Measurements from ENCODE around the gene PHKG1. TPM values are rescaled to one million over a fixed set of nuclear protein-coding genes. Genes with fewer than 3 reads are reported as not detected.

PHKG1 gene
- total RNA-seq, 1 donor from 2014 or later: 3.4 TPM

DNA sequence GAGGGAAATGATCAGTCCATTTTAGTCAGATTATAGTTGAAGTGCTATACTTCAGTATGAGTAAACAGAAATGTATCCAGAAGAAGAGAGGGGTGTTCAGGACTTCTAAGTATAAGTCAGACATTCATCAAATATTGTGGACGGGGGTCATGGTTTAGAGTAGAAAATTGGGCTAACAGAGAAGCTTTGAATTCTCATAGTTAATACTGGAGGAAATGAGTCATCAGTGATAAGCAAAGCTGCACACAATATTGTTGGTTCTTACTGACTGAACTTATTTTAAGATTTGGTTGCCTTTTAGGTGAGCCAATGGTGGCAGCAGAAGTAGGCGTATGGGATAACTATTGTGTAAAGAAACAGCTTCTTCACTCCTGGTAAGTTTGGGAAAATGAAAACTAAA, 30.4 kb downstream of the PHKG1 start:
- POLR2A ChIA-PET: interaction anchor here (1.0 kb wide), 1 partner anchor 11 kb away, joined by 4 read pairs; the partner anchor contains the start of genes CCT6A and PSPH
- ATAC-seq (ENCODE audit: low read depth) (no peak), DNase-seq (no peak)
- Mint-ChIP-seq H3K36me3 (ENCODE audit: low read depth) (peaks cover 68% of the 10 kb centered on the region), H3K27me3 (no peaks in the 10 kb centered on the region), H3K4me1 (peaks cover 32% of the 10 kb centered on the region), H3K27ac (peak overlapping the region; percentile 33), H3K4me3 (peak overlapping the region; percentile 24), H3K9me3 (no peaks in the 10 kb centered on the region)
- TF ChIP-seq CTCF (IDR thresholded peaks at IDR 0.05): no peak
- CTCF ChIA-PET: interaction anchor here (4.3 kb wide), 1 partner anchor 12 kb away, joined by 25 read pairs; no protein-coding TSS in a partner anchor
- intact Hi-C loops (cut with micrococcal nuclease): loop anchor here (10.0 kb wide), 1 partner anchor 498 kb away; no protein-coding TSS in a partner anchor

GRCh38 chr7:56053993-56054392, 38.8 kb downstream of the PHKG1 start:
- Mint-ChIP-seq H3K4me3 (no peak overlapping the region), H3K4me1 (peaks cover 27% of the 10 kb centered on the region), H3K9me3 (no peaks in the 10 kb centered on the region), H3K27me3 (no peaks in the 10 kb centered on the region), H3K27ac (no peak overlapping the region), H3K36me3 (ENCODE audit: low read depth) (peaks cover 67% of the 10 kb centered on the region)
- no peak for DNase-seq
- ATAC-seq (ENCODE audit: low read depth): no peak
- POLR2A ChIA-PET: interaction anchor here (1.7 kb wide), 1 partner anchor 10 kb away, joined by 6 read pairs; the partner anchor contains the start of gene SUMF2
- TF ChIP-seq CTCF (IDR thresholded peaks at IDR 0.05): no peak
- intact Hi-C loops (cut with micrococcal nuclease): loop anchor here (5.0 kb wide), 1 partner anchor 102 kb away; the partner anchor contains the start of gene MRPS17
- CTCF ChIA-PET: no interaction called here

DNA sequence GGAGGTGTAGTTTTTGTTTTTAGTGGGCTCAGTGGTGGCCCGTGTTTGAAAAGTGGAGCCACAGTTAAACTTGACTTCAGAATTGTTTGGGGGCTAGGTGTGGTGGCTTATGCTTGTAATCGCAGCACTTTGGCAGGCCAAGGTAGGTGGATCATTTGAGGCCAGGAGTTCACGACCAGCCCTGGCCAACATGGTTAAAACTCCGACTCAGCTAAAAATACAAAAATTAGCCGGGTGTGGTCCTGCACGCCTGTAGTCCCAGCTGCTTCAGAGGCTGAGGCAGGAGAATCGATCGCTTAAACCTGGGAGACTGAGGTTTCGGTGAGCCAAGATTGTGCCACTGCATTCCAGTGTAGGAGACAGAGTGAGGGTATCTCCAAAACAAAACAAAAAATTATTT, 39.4 kb downstream of the PHKG1 start:
- ChIA-PET CTCF (no interaction called here), POLR2A (interaction anchor here (1.7 kb wide), 1 partner anchor 11 kb away, joined by 6 read pairs; the partner anchor contains the start of gene SUMF2)
- no peak for TF ChIP-seq CTCF (IDR thresholded peaks at IDR 0.05)
- no peaks in the 10 kb centered on the region for H3K27me3 Mint-ChIP-seq
- ATAC-seq (ENCODE audit: low read depth) (no peak), DNase-seq (no peak)
- peaks cover 61% of the 10 kb centered on the region for H3K36me3 Mint-ChIP-seq (ENCODE audit: low read depth)
- H3K4me1 Mint-ChIP-seq: peaks cover 27% of the 10 kb centered on the region
- no peak overlapping the region for H3K4me3 Mint-ChIP-seq
- no peak overlapping the region for H3K27ac Mint-ChIP-seq
- no peaks in the 10 kb centered on the region for H3K9me3 Mint-ChIP-seq
- intact Hi-C loops (cut with micrococcal nuclease): loop anchor here (5.0 kb wide), 1 partner anchor 101 kb away; the partner anchor contains the start of gene MRPS17

DNA sequence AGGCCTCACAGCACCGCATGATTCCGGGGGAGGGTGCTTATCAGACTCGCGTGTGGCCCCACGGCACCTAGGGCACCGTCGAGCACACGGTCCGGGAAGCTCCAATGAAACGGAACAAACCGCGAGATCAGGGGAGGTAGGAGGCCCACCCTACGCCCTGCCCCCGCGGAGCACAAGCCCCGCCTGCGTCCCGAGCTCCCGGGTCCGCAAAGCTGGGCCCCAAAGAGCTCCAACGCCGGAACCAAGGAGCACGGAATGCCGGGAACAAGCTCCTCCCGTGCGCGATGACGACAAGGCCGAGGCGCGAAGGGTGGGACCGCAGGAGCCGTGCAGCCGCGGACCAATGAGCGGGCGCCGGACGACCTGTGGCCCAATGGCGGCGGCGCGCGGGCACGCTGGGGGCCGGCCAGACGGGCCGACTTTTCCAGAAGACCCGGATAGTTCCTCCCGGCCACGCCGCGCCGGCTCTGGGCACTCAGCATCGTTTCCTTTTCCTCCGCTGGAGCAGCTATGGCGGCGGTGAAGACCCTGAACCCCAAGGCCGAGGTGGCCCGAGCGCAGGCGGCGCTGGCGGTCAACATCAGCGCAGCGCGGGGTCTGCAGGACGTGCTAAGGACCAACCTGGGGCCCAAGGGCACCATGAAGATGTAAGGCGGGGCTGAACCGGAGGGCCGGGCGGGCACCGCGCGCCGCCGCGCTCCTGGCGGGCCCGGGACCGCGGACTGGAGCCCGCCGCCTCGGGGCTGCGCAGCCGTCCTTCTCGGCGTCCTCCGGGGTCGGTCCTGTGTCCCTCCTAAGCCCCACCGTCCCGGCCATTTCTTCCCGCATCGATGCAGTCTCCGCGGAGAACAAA, 41.2 kb downstream of the PHKG1 start, which contains the start of the genes CCT6A and PSPH:
TSS of gene CCT6A (plus strand) at position 427 of the 853 bp plus-strand sequence. CDS start at position 511, 84 bp downstream.
TSS of gene PSPH (minus strand) at position 106 of the 853 bp plus-strand sequence. CDS start 30,232 bp downstream, outside the sequence.
- H3K36me3 Mint-ChIP-seq (ENCODE audit: low read depth): peaks cover 45% of the 10 kb centered on the region
- peak within 1 kb of the TSS; percentile 88 for H3K27ac Mint-ChIP-seq
- no peaks in the 10 kb centered on the region for H3K9me3 Mint-ChIP-seq
- peaks cover 27% of the 10 kb centered on the region for H3K4me1 Mint-ChIP-seq
- DNase-seq (peak; percentile 88), ATAC-seq (ENCODE audit: low read depth) (peak; percentile 90)
- no peaks in the 10 kb centered on the region for H3K27me3 Mint-ChIP-seq
- TF ChIP-seq CTCF (IDR thresholded peaks at IDR 0.05): no peak
- POLR2A ChIA-PET: interaction anchor here (0.6 to 1.6 kb wide), 19 partner anchors 9 to 1292 kb away, joined by 3 to 57 read pairs (median 4); partner anchors contain the start of genes CHCHD2, LANCL2, NIPSNAP2 and SEC61G
- CTCF ChIA-PET: interaction anchor here (1.2 kb wide), 1 partner anchor 13 kb away, joined by 5 read pairs; no protein-coding TSS in a partner anchor
- peak within 1 kb of the TSS; percentile 88 for H3K4me3 Mint-ChIP-seq
- intact Hi-C loops (cut with micrococcal nuclease): loop anchor here (1.0 to 5.0 kb wide), 8 partner anchors 13 to 686 kb away; partner anchors contain the start of genes CHCHD2, LANCL2, MRPS17 and NIPSNAP2
